Measurements from ENCODE around the gene GSN. TPM values are rescaled to one million over a fixed set of nuclear protein-coding genes. Genes with fewer than 3 reads are reported as not detected.
A peak's percentile ranks its signal among the peaks of the same experiment; 100 is the strongest.

Gene GSN
- total RNA-seq, 1 experiment from 2014 or later: 28.4 TPM

GRCh38 chr9:121344184-121344583, 76.2 kb downstream of the GSN start:
- POLR2A ChIA-PET (ENCODE audit: low non-redundant PET): no interaction called here
- Histone ChIP-seq H3K36me3 (ENCODE audit: insufficient read depth, low read length, poor library complexity, severe bottlenecking) (peaks cover 54% of the 10 kb centered on the region), H3K27me3 (replicated peaks; ENCODE audit: insufficient read depth, low read depth, low read length, poor library complexity) (no peaks in the 10 kb centered on the region), H3K4me1 (ENCODE audit: insufficient read depth, low read length, poor library complexity, severe bottlenecking) (peaks cover 31% of the 10 kb centered on the region), H3K27ac (ENCODE audit: low read depth, low read length, poor library complexity, severe bottlenecking) (peak overlapping the region; percentile 65), H3K4me3 (ENCODE audit: low read depth, low read length, poor library complexity, severe bottlenecking) (no peak overlapping the region), H3K9me3 (ENCODE audit: low read depth, low read length, poor library complexity, severe bottlenecking) (no peaks in the 10 kb centered on the region)
- no TSS peak for BruUV-seq (replicated peaks)
- no peak for DNase-seq (ENCODE audit: low spot score)
- CTCF ChIA-PET: no interaction called here
- TF ChIP-seq CTCF (conservative IDR thresholded peaks at IDR 0.05; ENCODE audit: low read depth, low read length) (no peak), EZH2 (IDR thresholded peaks at IDR 0.05; ENCODE audit: borderline replicate concordance, low read depth, low read length, poor library complexity, severe bottlenecking) (no peak)
- intact Hi-C loops (cut with micrococcal nuclease; ENCODE audit: unreplicated experiment): no loop called here

- intact Hi-C loops (cut with micrococcal nuclease; ENCODE audit: unreplicated experiment): no loop called here
- H3K27ac ChIP-seq (ENCODE audit: low read depth, low read length, poor library complexity, severe bottlenecking): peak overlapping the region; percentile 65
- POLR2A ChIA-PET (ENCODE audit: low non-redundant PET): no interaction called here
- no TSS peak for BruUV-seq (replicated peaks)
- DNase-seq (ENCODE audit: low spot score): peak; percentile 58
- peaks cover 40% of the 10 kb centered on the region for H3K4me1 ChIP-seq (ENCODE audit: insufficient read depth, low read length, poor library complexity, severe bottlenecking)
- no peak overlapping the region for H3K4me3 ChIP-seq (ENCODE audit: low read depth, low read length, poor library complexity, severe bottlenecking)
- H3K36me3 ChIP-seq (ENCODE audit: insufficient read depth, low read length, poor library complexity, severe bottlenecking): peaks cover 49% of the 10 kb centered on the region
- CTCF ChIA-PET: interaction anchor here (0.7 kb wide), 1 partner anchor 30 kb away, joined by 4 read pairs; no protein-coding TSS in a partner anchor
- no peaks in the 10 kb centered on the region for H3K27me3 ChIP-seq (replicated peaks; ENCODE audit: insufficient read depth, low read depth, low read length, poor library complexity)
- H3K9me3 ChIP-seq (ENCODE audit: low read depth, low read length, poor library complexity, severe bottlenecking): no peaks in the 10 kb centered on the region
- TF ChIP-seq EZH2 (IDR thresholded peaks at IDR 0.05; ENCODE audit: borderline replicate concordance, low read depth, low read length, poor library complexity, severe bottlenecking): no peak
- no peak for TF ChIP-seq CTCF (conservative IDR thresholded peaks at IDR 0.05; ENCODE audit: low read depth, low read length)
These were observed 77.1 kb downstream of the GSN start for GRCh38 chr9:121345070-121345469.

- Histone ChIP-seq H3K9me3 (ENCODE audit: low read depth, low read length, poor library complexity, severe bottlenecking) (no peaks in the 10 kb centered on the region), H3K4me1 (ENCODE audit: insufficient read depth, low read length, poor library complexity, severe bottlenecking) (peaks cover 62% of the 10 kb centered on the region), H3K4me3 (ENCODE audit: low read depth, low read length, poor library complexity, severe bottlenecking) (no peak overlapping the region), H3K36me3 (ENCODE audit: insufficient read depth, low read length, poor library complexity, severe bottlenecking) (peaks cover 40% of the 10 kb centered on the region), H3K27ac (ENCODE audit: low read depth, low read length, poor library complexity, severe bottlenecking) (no peak overlapping the region), H3K27me3 (replicated peaks; ENCODE audit: insufficient read depth, low read depth, low read length, poor library complexity) (no peaks in the 10 kb centered on the region)
- CTCF ChIA-PET: interaction anchor here (0.5 kb wide), 1 partner anchor 28 kb away, joined by 3 read pairs; no protein-coding TSS in a partner anchor
- BruUV-seq (replicated peaks): no TSS peak
- DNase-seq (ENCODE audit: low spot score): no peak
- intact Hi-C loops (cut with micrococcal nuclease; ENCODE audit: unreplicated experiment): no loop called here
- POLR2A ChIA-PET (ENCODE audit: low non-redundant PET): interaction anchor here (0.5 kb wide), 1 partner anchor 21 kb away, joined by 6 read pairs; no protein-coding TSS in a partner anchor
- TF ChIP-seq CTCF (conservative IDR thresholded peaks at IDR 0.05; ENCODE audit: low read depth, low read length) (no peak), EZH2 (IDR thresholded peaks at IDR 0.05; ENCODE audit: borderline replicate concordance, low read depth, low read length, poor library complexity, severe bottlenecking) (no peak)
These were observed 80.3 kb downstream of the GSN start for GRCh38 chr9:121348221-121348620.

Measured in A673 (cell line).